GM23338 (cell line): ENCODE measurements around the gene DPM1. TPM values are rescaled to one million over a fixed set of nuclear protein-coding genes. Genes with fewer than 3 reads are reported as not detected.

Source experiments
- ATAC-seq: fragments of 200-7000 bp; cut with Tn5 transposase; 3 replicates; pipeline ENCODE4 v1.9.1; 2020
- DNase-seq: peaks from one replicate; pipeline ENCODE4 v3.0.0-alpha.2; 2015; ENCODE audit warnings: low spot score
- H2AFZ ChIP-seq: fragments of 200-600 bp; sonication (generic); 2 replicates; pipeline ENCODE4 v1.8.0; 2016; ENCODE audit warnings: antibody characterized with exemption, mild to moderate bottlenecking, moderate library complexity
- H3F3A ChIP-seq: fragments of 200-600 bp; sonication (generic); replicated peaks from 2 replicates; pipeline ENCODE4 v1.8.0; 2017; ENCODE audit warnings: antibody characterized with exemption, mixed run types, low read depth
- H3K27ac ChIP-seq: fragments of 200-600 bp; sonication (generic); 2 replicates; pipeline ENCODE4 v1.6.1; 2016; ENCODE audit warnings: low read depth
- H3K27me3 ChIP-seq: fragments of 200-600 bp; sonication (generic); 2 replicates; pipeline ENCODE4 v1.8.0; 2016; ENCODE audit warnings: mild to moderate bottlenecking, mixed run types, moderate library complexity; ENCODE audit not compliant: insufficient read depth
- H3K36me3 ChIP-seq: fragments of 200-600 bp; sonication (generic); 2 replicates; pipeline ENCODE4 v1.8.0; 2016; ENCODE audit warnings: mild to moderate bottlenecking; ENCODE audit not compliant: insufficient read depth
- H3K4me1 ChIP-seq: fragments of 200-600 bp; sonication (generic); 2 replicates; pipeline ENCODE4 v1.8.0; 2016; ENCODE audit warnings: mild to moderate bottlenecking, moderate library complexity; ENCODE audit not compliant: insufficient read depth
- H3K4me2 ChIP-seq: fragments of 200-600 bp; sonication (generic); 2 replicates; pipeline ENCODE4 v1.7.1; 2017; ENCODE audit warnings: mixed run types
- H3K4me3 ChIP-seq: fragments of 200-600 bp; sonication (generic); 2 replicates; pipeline ENCODE4 v1.6.1; 2016; ENCODE audit warnings: mixed run types
- H3K79me2 ChIP-seq: fragments of 200-600 bp; sonication (generic); replicated peaks from 2 replicates; pipeline ENCODE4 v1.8.0; 2017; ENCODE audit warnings: mild to moderate bottlenecking; ENCODE audit not compliant: insufficient read depth
- H3K9me2 ChIP-seq: fragments of 200-600 bp; sonication (generic); 2 replicates; pipeline ENCODE4 v1.8.0; 2017; ENCODE audit not compliant: insufficient read depth
- H4K20me1 ChIP-seq: fragments of 200-600 bp; sonication (generic); replicated peaks from 2 replicates; pipeline ENCODE4 v1.8.0; 2017; ENCODE audit warnings: mild to moderate bottlenecking; ENCODE audit not compliant: insufficient read depth
- H3K27ac Mint-ChIP-seq: 2 replicates; pipeline ENCODE4 v1.8.0; 2020; ENCODE audit warnings: inconsistent platforms, mild to moderate bottlenecking, moderate library complexity, mixed read lengths
- H3K27me3 Mint-ChIP-seq: 3 replicates; pipeline ENCODE4 v1.8.0; 2022; ENCODE audit warnings: low read depth, mild to moderate bottlenecking, moderate library complexity, mixed read lengths, inconsistent platforms; ENCODE audit not compliant: insufficient read depth, poor library complexity
- H3K36me3 Mint-ChIP-seq: 3 replicates; pipeline ENCODE4 v1.8.0; 2021; ENCODE audit warnings: low read depth, mild to moderate bottlenecking, inconsistent platforms, moderate library complexity, mixed read lengths
- H3K4me1 Mint-ChIP-seq: 3 replicates; pipeline ENCODE4 v1.8.0; 2020; ENCODE audit warnings: mild to moderate bottlenecking, inconsistent platforms, mixed read lengths
- H3K4me3 Mint-ChIP-seq: 3 replicates; pipeline ENCODE4 v1.8.0; 2021; ENCODE audit warnings: moderate library complexity, mild to moderate bottlenecking, inconsistent platforms, mixed read lengths
- H3K9me3 Mint-ChIP-seq: 3 replicates; pipeline ENCODE4 v1.8.0; 2020; ENCODE audit warnings: moderate library complexity, mild to moderate bottlenecking, inconsistent platforms, mixed read lengths
- CREB1 ChIP-seq: fragments of 250-450 bp; sonication (Bioruptor Pico); IDR thresholded peaks from 2 replicates; pipeline ENCODE4 v1.5.0; 2020; ENCODE audit warnings: low read depth, mild to moderate bottlenecking, moderate library complexity
- POLR2AphosphoS5 ChIP-seq: IDR thresholded peaks from 2 replicates; pipeline ENCODE4 v1.6.1; 2016; ENCODE audit warnings: antibody characterized with exemption, low read depth
- ZNF462 ChIP-seq: fragments of 250-450 bp; sonication (Bioruptor Pico); IDR thresholded peaks from 2 replicates; pipeline ENCODE4 v1.5.0; 2020; ENCODE audit warnings: mild to moderate bottlenecking, moderate library complexity
- long read RNA-seq: library from polyadenylated mRNA; unstranded; transcript quantifications from one replicate; pipeline ENCODE4 v2.0.0, GENCODE V29; 2020; ENCODE audit not compliant: unreplicated experiment
- polyA plus RNA-seq: library from polyadenylated mRNA; unstranded; fragments of >200 nt; fragmentation: Nextera tagmentation; extraction: Ambion mirVana; gene quantifications from 2 replicates; pipeline ENCODE4 v1.2.1, GENCODE V29; 2016
- total RNA-seq: library from RNA; depleted of rRNA; stranded (reverse); fragments of >200 nt; shearing (Covaris generic); gene quantifications from 2 replicates; pipeline ENCODE4 v1.2.3, GENCODE V29; 2014; rRNA removed
- TF ChIP-seq, protein P1 (sequence below): IDR thresholded peaks from 2 replicates; pipeline ENCODE4 v1.6.1; 2016; ENCODE audit warnings: antibody characterized with exemption

The DPM1 gene
- total RNA-seq (71.7 and 80.2 TPM in 2 replicates), polyA plus RNA-seq (117 and 130 TPM in 2 replicates)
- long read RNA-seq, transcript DPM1-203 (9 exons, 1,075 nt), result major isoform, 21 of 44 reads
- long read RNA-seq, partial matches to known transcripts, result 0 of 44 reads
- long read RNA-seq, other reads (novel, unspliced or antisense), result 21 of 44 reads

GRCh38 chr20:50957798-50958614, at the start of gene DPM1:
DPM1 (minus strand) TSS chr20:50958532; CDS start chr20:50958523, 9 bp downstream.
- Histone ChIP-seq H2AFZ (peak within 1 kb of the TSS; percentile 63; the same call in 1 of the 2 replicates), H3K36me3 (peaks cover 22% of the 10 kb centered on the region), H4K20me1 (peaks cover 45% of the 10 kb centered on the region), H3K9me2 (no peaks in the 10 kb centered on the region), H3K79me2 (peaks cover 80% of the 10 kb centered on the region), H3F3A (no peaks in the 10 kb centered on the region), H3K4me2 (peak within 1 kb of the TSS; percentile 93), H3K27ac (peak within 1 kb of the TSS; percentile 26), H3K27me3 (no peaks in the 10 kb centered on the region), H3K4me3 (peak within 1 kb of the TSS; percentile 92), H3K4me1 (peaks cover 20% of the 10 kb centered on the region; the same call in 1 of the 2 replicates)
- DNase-seq (peak; percentile 93), ATAC-seq (peak; percentile 90)
- H3K27ac Mint-ChIP-seq, result peak within 1 kb of the TSS; percentile 100
- H3K27me3 Mint-ChIP-seq, result peaks cover 12% of the 10 kb centered on the region
- H3K4me3 Mint-ChIP-seq, result peak within 1 kb of the TSS; percentile 96
- H3K36me3 Mint-ChIP-seq, result peaks cover 37% of the 10 kb centered on the region
- TF ChIP-seq CREB1 (CRISPR knock-in tag) (peak; percentile 88), ZNF462 (CRISPR knock-in tag) (no peak), POLR2AphosphoS5 (peak; percentile 88)
- TF ChIP-seq, protein P1, sequence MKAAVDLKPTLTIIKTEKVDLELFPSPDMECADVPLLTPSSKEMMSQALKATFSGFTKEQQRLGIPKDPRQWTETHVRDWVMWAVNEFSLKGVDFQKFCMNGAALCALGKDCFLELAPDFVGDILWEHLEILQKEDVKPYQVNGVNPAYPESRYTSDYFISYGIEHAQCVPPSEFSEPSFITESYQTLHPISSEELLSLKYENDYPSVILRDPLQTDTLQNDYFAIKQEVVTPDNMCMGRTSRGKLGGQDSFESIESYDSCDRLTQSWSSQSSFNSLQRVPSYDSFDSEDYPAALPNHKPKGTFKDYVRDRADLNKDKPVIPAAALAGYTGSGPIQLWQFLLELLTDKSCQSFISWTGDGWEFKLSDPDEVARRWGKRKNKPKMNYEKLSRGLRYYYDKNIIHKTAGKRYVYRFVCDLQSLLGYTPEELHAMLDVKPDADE, result peak; percentile 49; the same call in 1 of the 2 replicates
- peaks cover 23% of the 10 kb centered on the region for H3K4me1 Mint-ChIP-seq
- 0 out of 3 replicates have a peak, but pooled peaks cover 4% of the 10 kb centered on the region for H3K9me3 Mint-ChIP-seq
